ENCODE measurements around the gene FILIP1.

DNA sequence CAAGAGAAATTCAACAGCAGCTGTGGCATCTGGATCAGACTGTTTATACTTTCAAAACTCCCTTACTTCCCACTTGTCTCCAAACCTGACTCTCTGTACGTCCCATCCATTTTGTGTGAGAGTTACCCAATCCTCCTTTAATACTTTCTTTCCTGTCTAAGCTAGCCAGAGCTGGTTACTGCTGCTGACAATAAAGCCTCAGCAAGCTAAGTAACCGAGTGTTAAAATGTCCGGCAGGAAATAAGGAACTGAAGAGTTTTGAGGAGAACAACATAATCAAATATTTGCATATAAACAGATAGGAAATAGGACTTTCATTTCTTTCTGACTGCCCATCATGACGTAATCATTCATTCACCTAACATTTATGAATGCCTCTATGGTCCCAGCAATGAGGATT is 220.6 kb downstream of the FILIP1 start:
- TF ChIP-seq, protein P1, sequence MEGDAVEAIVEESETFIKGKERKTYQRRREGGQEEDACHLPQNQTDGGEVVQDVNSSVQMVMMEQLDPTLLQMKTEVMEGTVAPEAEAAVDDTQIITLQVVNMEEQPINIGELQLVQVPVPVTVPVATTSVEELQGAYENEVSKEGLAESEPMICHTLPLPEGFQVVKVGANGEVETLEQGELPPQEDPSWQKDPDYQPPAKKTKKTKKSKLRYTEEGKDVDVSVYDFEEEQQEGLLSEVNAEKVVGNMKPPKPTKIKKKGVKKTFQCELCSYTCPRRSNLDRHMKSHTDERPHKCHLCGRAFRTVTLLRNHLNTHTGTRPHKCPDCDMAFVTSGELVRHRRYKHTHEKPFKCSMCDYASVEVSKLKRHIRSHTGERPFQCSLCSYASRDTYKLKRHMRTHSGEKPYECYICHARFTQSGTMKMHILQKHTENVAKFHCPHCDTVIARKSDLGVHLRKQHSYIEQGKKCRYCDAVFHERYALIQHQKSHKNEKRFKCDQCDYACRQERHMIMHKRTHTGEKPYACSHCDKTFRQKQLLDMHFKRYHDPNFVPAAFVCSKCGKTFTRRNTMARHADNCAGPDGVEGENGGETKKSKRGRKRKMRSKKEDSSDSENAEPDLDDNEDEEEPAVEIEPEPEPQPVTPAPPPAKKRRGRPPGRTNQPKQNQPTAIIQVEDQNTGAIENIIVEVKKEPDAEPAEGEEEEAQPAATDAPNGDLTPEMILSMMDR (IDR thresholded peaks at IDR 0.05): no peak
- TF ChIP-seq EP300 (IDR thresholded peaks at IDR 0.05): no peak
- TF ChIP-seq POLR2AphosphoS5 (IDR thresholded peaks at IDR 0.05): no peak
- TF ChIP-seq POLR2A (IDR thresholded peaks at IDR 0.05): no peak

Measured in stomach (tissue), 4 donors.